GM18502 (cell line): Measurements from ENCODE around the gene CFC1.
"Not testable (repeated sequence)": the region's sequence is repeated elsewhere in the genome, so short reads cannot be mapped to it uniquely, and the experiment has no call there.

Experiments used
- ATAC-seq: cut with Tn5 transposase; IDR thresholded peaks from one replicate; pipeline ENCODE4 v1.9.1; 2021; ENCODE audit warnings: mild to moderate bottlenecking; ENCODE audit not compliant: unreplicated experiment, poor library complexity

CFC1 gene

DNA sequence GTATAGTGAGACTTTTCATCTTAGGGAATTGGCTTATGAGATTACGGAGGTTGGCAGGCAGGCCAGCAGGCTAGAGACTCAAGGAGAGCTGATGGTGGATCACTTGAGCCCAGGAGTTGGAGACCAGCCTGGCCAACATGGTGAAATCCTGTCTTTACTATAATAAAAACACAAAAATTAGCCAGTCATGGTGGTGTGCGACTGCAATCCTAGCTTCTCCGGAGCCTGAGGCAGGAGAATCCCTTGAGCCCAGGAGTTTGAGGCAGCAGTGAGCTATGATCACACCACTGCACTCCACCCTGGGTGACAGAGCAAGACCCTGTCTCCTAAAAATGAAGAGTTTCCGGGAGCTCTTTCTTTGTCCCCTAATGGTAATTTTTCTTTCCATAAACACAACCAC is 14.6 kb downstream of the CFC1 start:
- not testable (repeated sequence) for ATAC-seq

DNA sequence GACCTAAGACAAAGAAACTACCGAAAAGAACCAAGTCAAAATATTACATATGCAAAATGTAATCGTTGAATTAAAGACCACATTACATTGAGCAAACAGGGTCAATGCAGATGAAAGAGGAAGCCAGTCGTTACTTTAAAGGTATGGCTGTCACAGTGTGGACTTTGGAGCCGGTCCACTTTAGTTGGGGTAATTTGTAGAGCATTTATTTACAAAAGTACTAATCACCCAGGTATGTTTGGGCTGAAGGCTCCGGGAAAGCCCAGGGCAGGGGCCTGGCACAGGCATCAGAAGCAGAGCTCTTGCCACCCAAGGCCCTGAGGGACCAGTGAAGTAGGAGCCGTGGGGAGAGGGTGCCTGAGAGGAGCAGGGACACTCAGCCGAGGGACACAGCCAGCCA is 15.8 kb downstream of the CFC1 start:
- ATAC-seq, result not testable (repeated sequence)

DNA sequence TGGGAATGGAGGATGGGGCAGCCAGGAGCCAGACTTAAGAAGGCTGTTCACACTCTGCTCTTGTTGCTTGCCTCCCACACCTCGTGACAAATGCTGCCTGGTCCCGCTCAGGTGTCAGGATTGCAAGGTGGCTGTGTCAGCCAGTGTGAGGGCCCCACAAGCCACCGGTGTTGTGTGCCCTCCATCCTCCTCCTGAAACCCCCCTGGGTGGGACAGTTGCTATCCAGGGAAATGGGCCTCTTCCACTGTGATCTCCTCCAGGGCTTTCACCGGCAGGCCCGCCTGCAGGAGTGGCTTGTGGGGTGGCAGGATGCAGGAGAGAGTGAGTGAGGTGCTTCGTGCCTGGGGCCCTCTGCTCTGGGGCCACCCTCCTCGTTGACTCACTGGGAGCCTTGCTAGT is 16.4 kb downstream of the CFC1 start:
- not testable (repeated sequence) for ATAC-seq

DNA sequence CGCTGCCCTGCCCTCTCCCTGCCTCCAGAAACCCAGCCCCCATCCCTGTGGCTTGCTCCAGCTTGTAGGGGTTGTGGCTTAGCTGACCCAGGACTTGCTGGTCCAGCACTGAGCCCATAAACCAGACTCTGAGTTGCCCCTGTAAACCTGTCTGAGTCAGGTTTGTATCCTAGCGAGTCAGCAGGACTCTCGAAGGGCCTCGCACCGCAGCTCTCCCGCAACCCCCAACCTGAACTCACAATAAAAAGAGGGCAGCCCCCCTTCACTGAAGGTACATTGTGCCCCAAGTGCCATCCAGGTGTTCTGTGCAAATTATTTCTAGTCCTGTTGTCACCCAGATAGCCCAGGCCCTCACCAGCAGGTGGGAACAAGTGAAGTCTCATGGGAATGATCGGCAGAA is 17.9 kb downstream of the CFC1 start:
- ATAC-seq, result not testable (repeated sequence)

DNA sequence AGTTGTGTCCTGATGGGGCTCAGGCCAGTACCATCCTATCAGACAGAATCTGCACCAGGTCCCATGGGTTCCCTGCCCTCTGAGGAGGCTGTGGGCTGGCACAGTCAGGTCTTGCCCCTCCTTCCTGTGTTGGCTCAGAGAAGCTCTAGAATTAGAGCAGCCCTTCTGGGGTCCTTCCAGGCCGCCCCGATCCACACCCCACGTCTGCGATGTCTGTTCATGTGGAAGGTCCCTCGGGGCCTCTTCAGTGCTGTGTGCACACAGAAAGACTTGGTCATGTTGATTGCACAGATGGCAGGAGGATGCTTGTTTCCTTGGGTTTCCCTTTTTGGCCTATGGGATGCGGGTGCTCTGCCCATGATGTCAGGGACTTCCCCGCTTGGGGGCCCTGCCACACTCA is 20.3 kb downstream of the CFC1 start:
- ATAC-seq, result not testable (repeated sequence)

DNA sequence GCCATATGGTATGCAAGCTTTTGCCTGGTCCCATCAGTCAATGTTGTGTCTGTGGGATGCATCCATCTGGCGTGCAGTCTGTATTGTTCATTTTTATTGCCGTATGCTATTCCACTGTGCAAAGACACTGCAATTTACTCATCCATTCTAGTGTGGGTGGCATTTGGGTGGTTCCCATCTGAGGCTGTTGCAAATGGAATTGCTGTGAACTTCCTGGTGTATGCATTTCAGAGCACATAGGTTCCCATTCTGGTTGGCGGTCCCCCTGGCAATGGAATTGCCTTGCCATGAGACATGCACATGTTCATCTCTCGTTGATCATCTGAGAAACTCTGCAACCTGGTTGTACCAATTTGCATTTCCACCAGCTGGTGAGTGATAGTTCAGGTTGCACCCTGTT is 21.8 kb downstream of the CFC1 start:
- ATAC-seq, result not testable (repeated sequence)

DNA sequence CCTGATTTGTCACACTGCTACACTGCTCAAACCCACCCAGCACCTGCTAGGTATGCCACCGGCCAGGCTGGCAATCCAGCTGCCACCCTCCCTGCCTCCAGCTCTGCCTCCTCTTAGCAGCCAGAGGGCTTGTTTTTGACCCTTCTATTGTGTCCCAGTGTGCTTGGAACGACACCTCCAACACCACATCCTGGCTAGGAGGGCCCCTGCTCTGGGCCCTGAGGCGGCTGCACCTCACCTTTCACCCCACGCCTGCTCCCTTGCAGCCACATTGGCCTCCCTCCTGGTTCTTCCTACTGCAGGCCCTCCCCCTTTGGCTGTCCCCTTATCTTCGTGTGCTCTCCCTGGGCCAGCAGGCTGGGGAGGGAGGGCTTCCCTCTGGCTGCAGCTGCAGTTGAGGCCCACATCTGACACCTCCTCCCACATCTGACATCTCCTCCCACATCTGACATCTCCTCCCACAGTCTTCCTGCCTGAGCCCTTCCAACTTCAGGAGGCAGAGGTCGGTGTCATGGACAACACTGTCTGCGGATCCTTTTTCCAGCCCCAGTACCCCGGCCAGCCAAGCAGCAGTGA is 23.1 kb downstream of the CFC1 start:
- ATAC-seq, result not testable (repeated sequence)

DNA sequence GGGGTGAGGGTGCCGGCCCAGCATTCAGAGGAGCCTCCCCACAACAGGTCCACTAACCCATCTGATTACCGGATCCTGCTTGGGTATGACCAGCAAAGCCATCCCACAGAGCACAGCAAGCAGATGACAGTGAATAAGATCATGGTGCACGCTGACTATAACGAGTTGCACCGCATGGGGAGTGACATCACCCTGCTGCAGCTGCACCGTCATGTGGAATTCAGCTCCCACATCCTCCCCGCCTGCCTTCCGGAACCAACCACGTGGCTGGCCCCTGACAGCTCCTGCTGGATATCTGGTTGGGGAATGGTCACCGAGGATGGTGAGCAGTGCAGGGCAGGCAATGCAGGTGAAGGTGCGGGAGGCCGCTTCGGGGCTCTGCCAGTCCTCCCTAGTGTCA is 25.1 kb downstream of the CFC1 start:
- ATAC-seq, result not testable (repeated sequence)

DNA sequence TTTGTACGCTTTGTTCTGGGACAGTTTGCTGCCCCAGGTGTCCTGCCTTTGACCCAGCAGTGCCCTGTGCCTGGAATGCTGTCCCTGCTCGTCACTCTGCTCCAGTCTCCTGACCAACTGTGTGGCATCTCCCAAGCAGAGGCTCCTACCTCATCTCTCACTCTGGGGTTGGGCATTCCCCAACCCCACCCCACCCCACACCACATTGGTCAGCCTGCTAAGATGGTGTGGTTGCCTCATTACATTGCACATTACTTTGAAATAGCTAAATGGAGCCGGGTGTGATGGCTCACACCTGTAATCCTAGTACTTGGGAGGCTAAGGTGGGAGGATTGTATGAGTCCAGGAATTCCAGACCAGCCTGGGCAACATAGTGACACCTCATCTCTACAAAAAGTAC is 27.4 kb downstream of the CFC1 start:
- ATAC-seq, result not testable (repeated sequence)

DNA sequence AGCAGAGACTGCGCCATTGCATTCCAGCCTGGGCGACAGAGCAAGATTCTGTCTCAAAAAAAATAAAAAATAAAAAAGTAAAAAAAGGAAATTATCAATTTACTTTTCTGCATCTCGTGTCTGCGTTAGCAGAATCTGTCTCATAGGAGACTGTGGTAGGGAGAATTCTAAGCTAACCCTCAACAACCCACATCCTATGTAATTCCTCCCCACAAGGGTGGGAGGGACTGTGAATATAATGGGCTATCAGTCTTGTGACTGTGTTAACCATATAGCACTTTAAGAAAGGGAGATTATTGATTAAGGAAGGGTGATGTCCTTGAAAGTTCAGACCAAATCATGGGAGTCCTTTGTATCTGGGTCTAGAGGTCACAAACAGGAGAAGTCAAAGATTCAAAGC is 33.2 kb downstream of the CFC1 start:
- not testable (repeated sequence) for ATAC-seq

DNA sequence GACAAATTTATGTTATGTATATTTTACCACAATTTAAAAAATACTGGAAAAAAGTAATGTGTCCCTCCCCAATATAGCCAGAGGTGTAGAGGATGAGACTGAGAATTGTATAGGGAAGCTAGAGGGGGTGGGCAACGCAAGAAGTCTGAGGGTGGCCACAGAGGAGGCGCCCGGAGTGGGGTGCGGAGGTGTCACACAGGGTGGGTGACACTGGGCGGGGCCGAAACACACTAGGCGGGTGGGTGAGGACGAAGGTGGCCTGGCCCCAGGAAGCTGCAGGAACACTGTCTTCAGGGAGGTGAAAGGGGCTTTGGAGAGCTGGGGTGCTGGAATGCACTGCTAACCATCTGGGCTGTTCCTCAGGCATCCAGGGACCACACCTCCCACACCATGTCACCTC is 42.9 kb downstream of the CFC1 start:
- not testable (repeated sequence) for ATAC-seq

DNA sequence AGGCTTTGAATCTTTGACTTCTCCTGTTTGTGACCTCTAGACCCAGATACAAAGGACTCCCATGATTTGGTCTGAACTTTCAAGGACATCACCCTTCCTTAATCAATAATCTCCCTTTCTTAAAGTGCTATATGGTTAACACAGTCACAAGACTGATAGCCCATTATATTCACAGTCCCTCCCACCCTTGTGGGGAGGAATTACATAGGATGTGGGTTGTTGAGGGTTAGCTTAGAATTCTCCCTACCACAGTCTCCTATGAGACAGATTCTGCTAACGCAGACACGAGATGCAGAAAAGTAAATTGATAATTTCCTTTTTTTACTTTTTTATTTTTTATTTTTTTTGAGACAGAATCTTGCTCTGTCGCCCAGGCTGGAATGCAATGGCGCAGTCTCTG is 45.2 kb downstream of the CFC1 start:
- ATAC-seq, result not testable (repeated sequence)

DNA sequence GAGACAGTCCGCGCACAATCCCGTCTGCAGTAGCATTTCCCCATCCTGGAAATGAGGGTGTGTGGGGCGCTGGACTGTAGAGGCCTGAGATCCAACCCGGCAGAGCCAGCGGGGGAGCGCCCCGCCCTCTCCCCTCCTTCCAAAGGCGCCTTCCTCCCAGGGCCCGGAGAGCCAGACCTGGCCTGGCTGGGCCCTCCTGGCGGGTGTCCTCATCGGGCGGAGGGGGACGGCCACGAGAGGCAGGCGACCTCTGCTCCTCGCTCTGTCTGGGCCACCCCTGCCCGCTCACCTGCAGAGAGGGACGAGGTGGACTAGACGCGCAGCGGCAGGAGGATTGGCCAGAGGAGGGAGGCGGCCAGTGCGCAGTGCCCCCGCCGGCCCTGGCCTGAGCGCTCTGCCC is 49.9 kb downstream of the CFC1 start:
- not testable (repeated sequence) for ATAC-seq

DNA sequence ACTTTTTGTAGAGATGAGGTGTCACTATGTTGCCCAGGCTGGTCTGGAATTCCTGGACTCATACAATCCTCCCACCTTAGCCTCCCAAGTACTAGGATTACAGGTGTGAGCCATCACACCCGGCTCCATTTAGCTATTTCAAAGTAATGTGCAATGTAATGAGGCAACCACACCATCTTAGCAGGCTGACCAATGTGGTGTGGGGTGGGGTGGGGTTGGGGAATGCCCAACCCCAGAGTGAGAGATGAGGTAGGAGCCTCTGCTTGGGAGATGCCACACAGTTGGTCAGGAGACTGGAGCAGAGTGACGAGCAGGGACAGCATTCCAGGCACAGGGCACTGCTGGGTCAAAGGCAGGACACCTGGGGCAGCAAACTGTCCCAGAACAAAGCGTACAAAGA is 51.0 kb downstream of the CFC1 start:
- not testable (repeated sequence) for ATAC-seq

DNA sequence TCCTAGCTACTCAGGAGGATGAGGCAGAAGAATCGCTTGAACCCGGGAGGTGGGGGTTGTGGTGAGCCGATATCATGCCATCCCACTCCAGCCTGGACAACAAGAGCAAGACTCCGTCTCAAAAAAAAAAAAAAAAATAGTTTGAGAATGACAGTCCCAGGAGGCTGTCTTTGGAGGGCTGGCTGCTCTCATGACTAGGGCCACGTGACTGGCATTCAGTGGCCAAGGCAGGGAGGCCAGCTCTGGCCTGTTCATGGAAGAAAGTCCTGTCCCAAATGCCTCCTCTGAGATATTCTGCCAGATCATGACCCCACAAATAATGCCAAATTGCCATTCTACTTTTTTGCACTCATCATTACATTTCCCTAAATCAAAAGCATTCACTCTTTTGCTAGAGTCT is 54.4 kb downstream of the CFC1 start:
- not testable (repeated sequence) for ATAC-seq

DNA sequence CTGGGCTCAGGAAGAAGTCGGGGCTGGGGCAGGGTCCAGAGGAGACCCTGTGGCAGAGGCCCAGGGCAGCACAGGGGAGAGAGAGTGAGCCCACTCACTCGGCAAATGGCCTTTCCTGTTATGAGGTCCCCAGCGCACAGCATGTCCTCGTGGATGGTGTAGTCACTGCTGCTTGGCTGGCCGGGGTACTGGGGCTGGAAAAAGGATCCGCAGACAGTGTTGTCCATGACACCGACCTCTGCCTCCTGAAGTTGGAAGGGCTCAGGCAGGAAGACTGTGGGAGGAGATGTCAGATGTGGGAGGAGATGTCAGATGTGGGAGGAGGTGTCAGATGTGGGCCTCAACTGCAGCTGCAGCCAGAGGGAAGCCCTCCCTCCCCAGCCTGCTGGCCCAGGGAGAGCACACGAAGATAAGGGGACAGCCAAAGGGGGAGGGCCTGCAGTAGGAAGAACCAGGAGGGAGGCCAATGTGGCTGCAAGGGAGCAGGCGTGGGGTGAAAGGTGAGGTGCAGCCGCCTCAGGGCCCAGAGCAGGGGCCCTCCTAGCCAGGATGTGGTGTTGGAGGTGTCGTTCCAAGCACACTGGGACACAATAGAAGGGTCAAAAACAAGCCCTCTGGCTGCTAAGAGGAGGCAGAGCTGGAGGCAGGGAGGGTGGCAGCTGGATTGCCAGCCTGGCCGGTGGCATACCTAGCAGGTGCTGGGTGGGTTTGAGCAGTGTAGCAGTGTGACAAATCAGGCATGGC is 55.4 kb downstream of the CFC1 start:
- ATAC-seq, result not testable (repeated sequence)

DNA sequence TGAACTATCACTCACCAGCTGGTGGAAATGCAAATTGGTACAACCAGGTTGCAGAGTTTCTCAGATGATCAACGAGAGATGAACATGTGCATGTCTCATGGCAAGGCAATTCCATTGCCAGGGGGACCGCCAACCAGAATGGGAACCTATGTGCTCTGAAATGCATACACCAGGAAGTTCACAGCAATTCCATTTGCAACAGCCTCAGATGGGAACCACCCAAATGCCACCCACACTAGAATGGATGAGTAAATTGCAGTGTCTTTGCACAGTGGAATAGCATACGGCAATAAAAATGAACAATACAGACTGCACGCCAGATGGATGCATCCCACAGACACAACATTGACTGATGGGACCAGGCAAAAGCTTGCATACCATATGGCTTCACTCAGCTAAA is 56.6 kb downstream of the CFC1 start:
- not testable (repeated sequence) for ATAC-seq
